ENCODE measurements around the gene SAMD4B.
"Not testable (repeated sequence)": the region's sequence is repeated elsewhere in the genome, so short reads cannot be mapped to it uniquely, and the experiment has no call there.

The SAMD4B gene

GRCh38 chr19:39329948-39330347 lies 12.3 kb upstream of the SAMD4B start:
- no peak for DNase-seq (ENCODE audit: extremely low read depth, low read depth)
- no peak for TF ChIP-seq CTCF (IDR thresholded peaks at IDR 0.05; ENCODE audit: low read depth, low read length)

GRCh38 chr19:39332293-39332692 lies 9.9 kb upstream of the SAMD4B start:
- no peak for DNase-seq (ENCODE audit: extremely low read depth, low read depth)
- no peak for TF ChIP-seq CTCF (IDR thresholded peaks at IDR 0.05; ENCODE audit: low read depth, low read length)

- not testable (repeated sequence) for DNase-seq (ENCODE audit: extremely low read depth, low read depth)
These were observed 9.5 kb upstream of the SAMD4B start for GRCh38 chr19:39332738-39333137.

- no peak for TF ChIP-seq CTCF (IDR thresholded peaks at IDR 0.05; ENCODE audit: low read depth, low read length)
These were observed 8.7 kb upstream of the SAMD4B start for GRCh38 chr19:39333507-39333906.

GRCh38 chr19:39334444-39334976 lies 7.7 kb upstream of the SAMD4B start:
- no peak for TF ChIP-seq CTCF (IDR thresholded peaks at IDR 0.05; ENCODE audit: low read depth, low read length)
- no peak for DNase-seq (ENCODE audit: extremely low read depth, low read depth)

More at GRCh38 chr19:39333507-39333906, 8.7 kb upstream of the SAMD4B start:
- no peak for DNase-seq (ENCODE audit: extremely low read depth, low read depth)

GRCh38 chr19:39335168-39335548 lies 7.1 kb upstream of the SAMD4B start:
- no peak for TF ChIP-seq CTCF (IDR thresholded peaks at IDR 0.05; ENCODE audit: low read depth, low read length)
- no peak for DNase-seq (ENCODE audit: extremely low read depth, low read depth)

GRCh38 chr19:39336483-39336882 lies 5.7 kb upstream of the SAMD4B start:
- TF ChIP-seq CTCF (IDR thresholded peaks at IDR 0.05; ENCODE audit: low read depth, low read length) = no peak
- DNase-seq (ENCODE audit: extremely low read depth, low read depth) = no peak

GRCh38 chr19:39339674-39340073 lies 2.5 kb upstream of the SAMD4B start:
- DNase-seq (ENCODE audit: extremely low read depth, low read depth) = no peak
- TF ChIP-seq CTCF (IDR thresholded peaks at IDR 0.05; ENCODE audit: low read depth, low read length) = no peak

- DNase-seq (ENCODE audit: extremely low read depth, low read depth) = not testable (repeated sequence)
These were observed 2.1 kb upstream of the SAMD4B start for GRCh38 chr19:39340156-39340555.
